ENCODE results near the gene IQCH. TPM values are rescaled to one million over a fixed set of nuclear protein-coding genes. Genes with fewer than 3 reads are reported as not detected.

The IQCH gene
- total RNA-seq, 1 donor from 2014 or later: 2.8 TPM

GRCh38 chr15:67290319-67290718 is 35.7 kb downstream of the IQCH start:
- Mint-ChIP-seq H3K4me3 (no peak overlapping the region), H3K27me3 (ENCODE audit: low read depth) (no peaks in the 10 kb centered on the region), H3K4me1 (no peaks in the 10 kb centered on the region), H3K36me3 (ENCODE audit: low read depth) (peaks cover 4% of the 10 kb centered on the region), H3K27ac (ENCODE audit: unreplicated experiment) (no peak overlapping the region), H3K9me3 (peaks cover 2% of the 10 kb centered on the region)
- no peak for DNase-seq (ENCODE audit: low read depth, low spot score)
- TF ChIP-seq CTCF (conservative IDR thresholded peaks at IDR 0.05): no peak

GRCh38 chr15:67296188-67296587 is 41.6 kb downstream of the IQCH start:
- Mint-ChIP-seq H3K4me1 (no peaks in the 10 kb centered on the region), H3K27me3 (ENCODE audit: low read depth) (no peaks in the 10 kb centered on the region), H3K36me3 (ENCODE audit: low read depth) (no peaks in the 10 kb centered on the region), H3K9me3 (no peaks in the 10 kb centered on the region), H3K4me3 (no peak overlapping the region), H3K27ac (ENCODE audit: unreplicated experiment) (peak overlapping the region; percentile 0)
- no peak for TF ChIP-seq CTCF (conservative IDR thresholded peaks at IDR 0.05)
- no peak for DNase-seq (ENCODE audit: low read depth, low spot score)

- H3K4me3 Mint-ChIP-seq: no peak overlapping the region
- DNase-seq (ENCODE audit: low read depth, low spot score): no peak
- H3K4me1 Mint-ChIP-seq: no peaks in the 10 kb centered on the region
- no peak for TF ChIP-seq CTCF (conservative IDR thresholded peaks at IDR 0.05)
- H3K36me3 Mint-ChIP-seq (ENCODE audit: low read depth): no peaks in the 10 kb centered on the region
- H3K27ac Mint-ChIP-seq (ENCODE audit: unreplicated experiment): no peak overlapping the region
- H3K9me3 Mint-ChIP-seq: no peaks in the 10 kb centered on the region
- H3K27me3 Mint-ChIP-seq (ENCODE audit: low read depth): no peaks in the 10 kb centered on the region
Measured at GRCh38 chr15:67296684-67297083, 42.1 kb downstream of the IQCH start.

GRCh38 chr15:67300266-67301025 is 45.9 kb downstream of the IQCH start:
- Mint-ChIP-seq H3K27ac (ENCODE audit: unreplicated experiment) (no peak overlapping the region), H3K4me3 (no peak overlapping the region), H3K36me3 (ENCODE audit: low read depth) (no peaks in the 10 kb centered on the region), H3K9me3 (no peaks in the 10 kb centered on the region), H3K4me1 (no peaks in the 10 kb centered on the region), H3K27me3 (ENCODE audit: low read depth) (no peaks in the 10 kb centered on the region)
- TF ChIP-seq CTCF (conservative IDR thresholded peaks at IDR 0.05): no peak
- no peak for DNase-seq (ENCODE audit: low read depth, low spot score)

GRCh38 chr15:67303490-67304363 is 49.1 kb downstream of the IQCH start:
- Mint-ChIP-seq H3K27me3 (ENCODE audit: low read depth) (no peaks in the 10 kb centered on the region), H3K9me3 (no peaks in the 10 kb centered on the region), H3K36me3 (ENCODE audit: low read depth) (no peaks in the 10 kb centered on the region), H3K27ac (ENCODE audit: unreplicated experiment) (no peak overlapping the region), H3K4me1 (no peaks in the 10 kb centered on the region), H3K4me3 (no peak overlapping the region)
- peak; percentile 76 for TF ChIP-seq CTCF (conservative IDR thresholded peaks at IDR 0.05)
- no peak for DNase-seq (ENCODE audit: low read depth, low spot score)

Data from neural crest cell (in vitro differentiated cells).